ENCODE measurements around the gene MED27.

The MED27 gene

DNA sequence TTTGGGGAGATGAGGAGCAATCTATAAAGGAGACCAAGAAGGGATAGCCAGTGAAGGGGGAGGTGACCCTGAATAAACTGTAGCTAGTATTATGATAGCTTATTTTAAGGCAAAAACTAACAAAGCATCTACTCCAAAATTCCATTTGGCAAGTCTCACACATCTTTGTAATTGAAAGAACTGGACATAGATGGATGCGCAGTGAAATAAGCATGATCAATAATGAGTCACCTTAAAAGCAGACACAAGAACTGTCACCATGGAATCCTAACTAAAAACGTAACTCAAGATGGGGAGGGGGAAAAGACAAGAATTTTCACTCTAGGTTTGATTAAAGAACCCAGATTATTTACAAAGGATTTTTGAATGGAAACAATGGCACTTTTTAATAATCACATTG, 164.5 kb downstream of the MED27 start:
- no peak for DNase-seq

DNA sequence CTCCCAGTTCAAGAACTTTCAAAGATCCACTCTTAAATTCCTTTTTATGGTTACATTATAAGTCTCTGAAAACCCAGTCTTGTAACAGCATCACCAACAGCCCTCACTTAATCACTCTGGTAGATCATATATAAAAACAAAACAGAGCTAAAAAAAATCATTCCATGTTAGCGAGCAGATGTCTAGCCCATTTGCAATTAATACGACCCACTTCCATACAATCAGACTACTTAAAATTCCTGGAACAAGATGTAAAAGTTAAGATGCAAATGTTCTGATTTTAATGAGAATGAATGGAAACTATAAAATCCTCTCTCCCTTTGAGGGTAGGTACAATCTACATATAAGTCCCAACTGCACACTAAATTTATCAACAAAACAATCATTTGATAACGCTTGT, 167.0 kb downstream of the MED27 start:
- DNase-seq: no peak

DNA sequence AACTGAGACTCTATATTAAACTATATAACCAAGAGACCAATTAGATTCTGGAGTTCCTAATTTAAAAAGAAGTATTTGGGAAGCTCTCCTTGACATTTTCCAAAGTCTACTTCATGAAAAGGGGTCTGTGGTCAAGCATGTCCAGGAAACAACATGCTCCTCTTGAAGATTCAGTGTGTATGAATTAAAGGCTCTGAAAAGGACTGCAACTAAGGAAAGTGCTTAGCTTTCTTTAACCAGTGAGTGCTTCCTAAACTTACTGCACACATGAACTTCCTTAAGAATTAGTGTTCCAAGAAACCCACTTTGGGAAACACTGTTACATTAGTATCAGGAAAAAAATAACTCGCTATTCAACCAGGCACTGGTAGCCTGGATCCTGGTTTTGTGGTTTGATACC, 167.6 kb downstream of the MED27 start:
- DNase-seq: no peak

DNA sequence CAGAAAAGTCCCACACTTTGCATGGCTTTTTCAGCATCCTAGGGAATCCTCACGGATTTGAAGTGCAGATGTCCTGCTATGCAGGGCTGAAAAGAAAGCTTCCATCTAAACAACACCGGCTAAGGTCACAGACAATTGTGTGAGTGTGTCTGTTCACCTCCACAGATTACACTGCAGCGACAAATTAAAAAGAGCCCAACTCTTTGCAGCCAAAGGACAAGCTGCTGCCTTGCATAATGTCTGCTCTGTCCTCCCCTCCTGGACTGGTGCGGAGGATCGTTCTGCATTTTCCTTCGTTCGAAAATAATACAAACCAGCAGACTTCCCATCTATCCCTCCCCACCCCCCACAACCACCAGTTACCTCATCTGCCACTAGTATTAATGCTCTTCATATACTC, 169.1 kb downstream of the MED27 start:
- DNase-seq: no peak

DNA sequence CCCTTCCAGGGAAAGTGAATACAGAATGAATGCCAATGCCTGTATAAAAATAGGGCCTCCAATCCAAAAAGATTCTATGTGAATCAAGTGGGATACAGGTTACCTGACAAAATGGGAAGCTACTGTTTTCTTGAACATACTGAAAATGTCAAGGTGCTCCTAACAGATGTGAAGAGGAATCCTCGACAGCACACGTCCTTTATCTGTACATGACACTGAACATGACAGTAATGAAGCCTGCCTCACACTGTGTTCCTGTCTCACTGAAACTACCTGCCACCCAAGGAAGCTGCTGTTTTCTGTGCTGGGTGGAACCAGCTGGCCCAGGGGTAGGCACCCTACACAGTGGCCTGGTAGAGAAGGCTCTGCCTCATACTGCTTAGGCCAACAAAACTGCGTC, 174.5 kb downstream of the MED27 start:
- DNase-seq: no peak

DNA sequence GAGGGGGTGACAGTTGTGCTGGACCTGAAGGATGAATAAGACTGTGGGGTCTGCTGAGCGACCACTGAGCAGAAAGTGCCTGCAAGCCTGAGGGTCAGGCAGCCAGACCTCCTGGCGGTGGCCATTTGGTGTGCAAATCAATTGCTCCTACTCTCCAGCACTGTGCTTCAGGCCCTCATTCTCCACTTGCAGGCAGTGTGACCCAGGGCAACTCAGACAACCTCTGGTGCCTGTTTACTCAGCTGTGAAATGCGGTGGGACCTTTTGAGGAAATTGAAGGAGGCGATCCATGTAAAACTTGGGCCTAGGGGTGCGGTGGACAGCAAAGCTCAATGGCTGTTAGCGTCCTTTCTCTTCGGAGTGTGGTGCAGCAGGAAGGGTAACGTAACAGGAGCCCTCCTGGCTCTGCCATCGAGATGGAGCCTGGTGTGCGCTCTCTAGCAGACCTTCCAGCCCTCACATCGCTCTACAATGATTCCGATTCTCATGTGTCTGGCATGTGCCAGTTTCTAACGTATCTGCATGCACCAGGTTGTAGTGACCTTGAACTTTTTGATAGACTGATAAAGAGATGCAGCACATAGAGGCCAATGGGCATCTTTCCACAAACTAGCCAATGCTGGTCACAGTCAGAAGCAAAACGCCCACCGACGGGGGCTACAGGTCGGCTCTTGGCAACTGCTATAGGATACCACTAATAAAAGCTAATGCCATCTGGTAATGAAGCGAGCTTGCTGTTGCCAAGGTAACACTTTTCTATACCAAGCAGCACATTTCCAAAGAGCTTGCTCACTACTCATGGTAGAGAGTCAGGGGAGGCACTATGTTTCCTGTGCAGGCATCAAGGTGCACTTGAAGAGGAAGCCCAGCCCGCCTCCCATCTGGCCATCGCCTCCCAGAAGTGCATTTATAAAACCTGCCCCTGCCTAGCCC, 180.1 kb downstream of the MED27 start:
- DNase-seq: no peak

DNA sequence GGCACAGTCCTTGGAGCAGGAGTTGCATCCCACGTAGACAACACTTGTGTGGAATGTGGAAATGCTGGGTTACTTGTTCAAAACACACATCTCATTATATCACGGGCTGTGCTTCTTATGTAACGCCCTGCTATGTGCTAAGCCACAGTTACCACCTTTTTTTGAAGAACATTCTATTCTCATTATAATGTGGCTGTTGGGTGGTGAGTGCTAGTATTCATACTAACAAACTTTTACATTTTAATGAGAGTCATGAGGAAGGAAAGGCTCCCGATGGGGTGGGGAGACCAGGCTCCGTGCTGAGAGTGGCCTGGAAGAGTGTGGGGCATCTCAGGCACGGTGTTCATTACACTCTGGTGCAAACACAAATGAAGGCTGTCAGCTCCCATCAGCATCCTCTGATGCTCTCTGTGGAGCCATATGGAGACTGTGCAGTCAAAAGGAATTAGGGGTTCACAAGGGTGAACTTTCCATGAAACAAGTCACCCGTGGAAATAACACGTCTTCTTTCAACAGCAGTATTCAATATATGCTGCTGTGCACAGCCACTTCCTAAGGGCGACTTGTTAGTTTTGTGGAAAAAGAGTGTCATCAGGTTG, 186.7 kb downstream of the MED27 start:
- no peak for DNase-seq

DNA sequence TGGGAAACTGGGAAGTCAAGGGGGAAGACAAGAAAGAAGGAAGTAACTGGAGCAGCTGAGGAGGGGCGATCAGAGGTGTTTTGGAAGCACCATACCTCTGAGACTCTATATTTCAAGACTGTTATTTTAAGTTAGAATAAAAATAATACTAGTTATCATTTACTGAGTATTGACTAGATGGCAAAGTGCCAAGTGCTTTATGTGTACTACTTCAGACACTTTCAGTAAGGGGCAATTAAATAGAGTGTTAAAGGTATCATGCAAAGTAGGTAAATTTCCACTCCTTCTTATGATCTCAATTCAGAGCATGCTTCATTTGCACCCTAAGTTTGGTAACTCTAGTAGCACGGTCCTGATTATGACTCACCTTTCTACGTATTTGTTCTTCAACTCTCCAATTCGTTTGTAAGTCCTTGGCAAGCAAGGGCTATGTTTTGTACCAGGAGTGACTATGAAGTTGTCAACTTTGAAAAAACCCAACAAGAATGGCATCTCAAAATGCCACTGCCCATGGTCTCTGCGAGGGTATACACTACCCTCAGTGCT, 187.4 kb downstream of the MED27 start:
- peak; percentile 25 for DNase-seq

DNA sequence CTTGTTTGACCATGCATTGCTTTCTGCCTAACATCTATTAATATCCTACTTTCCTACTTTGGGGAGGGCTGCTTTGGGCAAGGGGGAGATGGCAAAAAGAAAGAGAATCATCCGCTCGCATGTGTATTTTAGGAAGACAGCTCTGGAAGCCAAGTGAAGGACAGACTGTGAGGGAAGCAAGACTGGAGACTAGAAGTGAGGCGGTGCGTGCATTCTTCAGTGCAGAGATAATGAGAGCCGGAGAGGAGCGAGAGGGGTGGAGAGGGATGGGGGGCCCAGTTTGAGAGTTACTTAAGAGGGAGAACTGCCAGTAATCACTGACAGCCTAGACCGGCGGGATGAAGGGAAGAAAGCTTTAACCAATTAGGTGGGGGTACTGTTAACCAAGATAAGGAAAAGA, 188.1 kb downstream of the MED27 start:
- DNase-seq: no peak

DNA sequence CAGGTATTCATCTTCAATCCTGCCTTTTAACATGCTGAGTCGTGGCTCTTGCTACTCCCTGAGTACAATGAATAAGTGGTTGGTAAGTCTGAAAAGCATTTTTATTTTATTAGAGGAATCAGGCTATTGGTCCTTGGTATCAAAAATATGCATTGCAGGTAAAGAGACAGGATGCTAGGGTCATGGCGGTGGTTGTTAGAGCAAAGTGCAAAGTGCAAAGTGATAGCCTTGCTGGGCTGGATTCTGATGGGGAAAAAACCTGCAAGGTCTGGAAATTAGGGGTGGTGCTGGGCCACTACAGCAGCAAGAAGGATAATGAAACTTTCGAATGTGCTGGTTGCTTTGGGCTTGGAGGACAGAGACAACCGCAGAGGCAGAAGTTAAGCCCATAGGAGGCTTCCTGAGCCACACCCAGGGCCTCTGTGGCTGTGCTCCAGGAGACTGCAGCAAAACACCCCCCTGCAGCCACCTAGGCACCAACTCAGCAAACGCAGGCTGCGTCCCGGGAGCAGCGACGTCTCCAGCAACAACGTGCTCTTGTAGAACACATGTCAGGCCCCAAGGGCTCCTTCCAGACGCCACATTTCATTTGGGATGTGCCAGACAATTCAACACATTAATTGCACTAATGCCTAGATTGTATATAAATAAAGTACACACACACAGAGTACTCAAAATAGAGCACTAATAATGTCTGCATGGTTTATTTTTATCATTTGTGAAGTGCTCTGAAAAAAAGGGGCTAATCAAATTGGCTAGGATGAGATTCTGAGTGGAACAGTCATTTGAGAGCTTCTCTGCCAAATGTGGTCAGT, 190.0 kb downstream of the MED27 start:
- DNase-seq: no peak

DNA sequence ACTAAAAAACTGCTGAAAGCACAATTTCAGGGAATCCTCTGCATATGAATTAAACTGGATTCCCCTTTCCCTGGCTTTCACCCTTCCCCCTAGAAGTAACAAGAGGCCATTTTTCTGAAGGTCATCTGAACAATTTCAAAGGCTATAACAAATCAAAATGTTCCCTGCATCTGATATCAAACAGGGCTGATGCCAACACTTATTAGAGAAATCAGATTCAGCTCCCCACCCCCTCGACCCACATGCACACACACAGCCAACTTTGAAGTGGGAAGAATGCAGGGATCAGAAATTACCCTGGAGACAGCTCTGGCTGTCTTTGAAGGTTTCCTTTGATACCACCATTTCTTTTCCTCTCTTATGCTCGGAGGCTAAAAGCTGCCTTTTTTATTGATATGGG, 190.7 kb downstream of the MED27 start:
- DNase-seq: no peak

DNA sequence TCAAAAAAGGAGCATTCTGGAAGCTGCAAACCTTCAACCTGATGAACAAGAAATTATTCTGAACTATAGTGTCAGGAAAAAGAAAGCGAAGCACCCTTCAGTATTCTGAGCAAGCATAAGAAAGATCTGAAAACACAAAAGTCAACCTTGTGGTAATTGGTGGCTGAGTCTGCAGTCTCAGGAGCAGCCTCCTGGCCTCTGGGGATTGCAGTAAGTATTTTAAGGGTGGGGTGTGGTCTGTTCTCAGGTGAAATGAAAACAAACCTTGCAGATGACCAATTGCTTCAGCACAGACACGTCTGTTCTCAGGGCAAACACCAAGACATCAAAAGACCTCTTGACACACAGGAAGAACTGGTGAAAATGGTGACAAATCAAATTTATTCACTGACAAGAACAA, 192.0 kb downstream of the MED27 start:
- no peak for DNase-seq

DNA sequence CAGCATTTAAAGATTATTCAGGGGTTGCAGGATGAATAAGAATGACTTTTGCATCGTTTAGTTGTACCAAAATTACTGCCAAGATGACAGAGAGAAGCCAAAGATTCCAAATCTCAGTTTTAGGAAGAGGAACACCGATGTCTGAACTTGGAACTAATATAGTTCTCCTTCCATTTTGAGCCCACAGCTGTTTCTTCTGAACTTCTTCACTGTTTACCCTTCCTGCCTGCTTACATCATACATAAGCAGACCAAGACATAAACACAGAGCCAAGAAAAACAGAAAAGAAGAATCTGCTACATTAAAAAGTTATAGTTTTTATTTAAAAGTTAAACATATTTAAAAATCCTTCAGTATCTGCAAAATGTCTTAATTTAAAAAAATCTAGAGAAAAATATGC, 192.8 kb downstream of the MED27 start:
- DNase-seq: no peak

DNA sequence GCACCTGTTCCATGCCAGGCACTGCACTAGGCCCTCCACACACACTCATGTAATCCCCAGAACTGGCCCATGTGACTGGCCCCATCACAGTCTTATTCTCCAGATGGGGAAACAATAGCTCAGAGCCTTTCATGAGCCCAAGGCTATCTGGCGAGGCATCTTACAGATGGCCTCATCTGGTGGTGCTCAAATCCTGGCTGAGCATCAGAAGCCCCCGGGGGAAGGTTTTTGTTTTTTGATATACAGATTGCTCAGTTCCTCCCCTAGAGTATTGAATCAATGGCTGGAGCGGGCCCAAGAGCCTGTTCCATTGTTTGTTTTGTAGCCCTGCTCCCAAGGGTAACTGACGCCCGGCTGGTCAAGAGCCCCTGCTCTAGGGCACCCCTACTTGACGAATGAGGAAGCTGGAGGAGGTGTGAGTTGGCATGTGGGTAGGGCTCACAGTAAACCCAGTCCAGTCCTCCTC, 194.5 kb downstream of the MED27 start:
- no peak for DNase-seq

DNA sequence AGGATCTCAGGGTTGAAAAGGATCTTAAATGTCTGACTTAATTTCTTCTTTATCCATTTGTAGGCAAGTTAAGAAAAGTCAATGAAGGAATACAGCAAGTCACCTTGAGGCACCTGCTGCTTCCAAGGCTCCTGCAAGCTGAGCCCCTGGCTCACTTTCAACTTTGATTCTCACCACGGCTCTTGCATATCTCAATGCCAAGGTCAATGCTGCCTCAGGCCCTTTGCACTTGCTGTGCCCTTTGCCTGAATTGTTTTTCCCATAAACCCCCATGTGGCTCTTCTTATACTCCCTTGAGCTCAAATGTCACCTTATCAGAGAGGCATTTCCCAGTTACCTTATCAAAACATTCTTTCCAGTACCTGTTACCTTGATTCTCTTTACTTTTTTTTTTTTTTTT, 195.4 kb downstream of the MED27 start:
- DNase-seq: no peak

DNA sequence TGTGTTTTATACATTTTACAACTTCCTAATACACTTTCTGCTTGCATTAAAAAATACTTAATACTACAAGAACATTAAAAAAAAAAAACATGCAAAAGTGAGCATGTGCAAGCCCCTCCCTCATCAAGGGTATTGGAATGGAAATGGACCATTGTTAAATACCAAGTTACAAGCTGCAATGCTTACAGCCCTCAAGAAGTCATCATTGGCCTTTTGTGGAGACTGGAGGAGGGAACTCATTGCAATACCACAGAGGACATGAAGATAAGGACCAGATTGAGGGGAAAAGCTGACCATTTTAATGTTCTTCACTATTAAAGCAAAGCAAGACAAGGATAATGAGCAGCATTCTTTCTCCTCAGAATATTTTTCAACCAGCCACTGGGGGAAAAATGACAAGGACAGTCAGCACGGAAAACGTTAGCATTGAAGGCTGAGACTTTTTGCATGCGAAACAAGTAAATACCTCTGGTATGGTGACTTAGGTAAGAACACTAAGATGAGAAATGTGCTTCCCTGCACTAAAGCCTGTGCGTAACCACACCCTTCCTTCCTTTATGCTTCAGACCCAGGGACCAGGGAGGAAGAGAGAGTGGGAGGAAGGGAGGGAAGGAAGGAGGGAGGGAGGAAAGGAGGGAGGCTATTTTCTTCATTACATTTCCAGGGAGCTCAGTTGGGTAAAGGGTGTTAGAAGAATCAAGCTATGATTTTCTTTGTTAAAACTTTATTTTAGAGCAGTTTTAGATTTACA, 198.7 kb downstream of the MED27 start:
- DNase-seq: no peak

DNA sequence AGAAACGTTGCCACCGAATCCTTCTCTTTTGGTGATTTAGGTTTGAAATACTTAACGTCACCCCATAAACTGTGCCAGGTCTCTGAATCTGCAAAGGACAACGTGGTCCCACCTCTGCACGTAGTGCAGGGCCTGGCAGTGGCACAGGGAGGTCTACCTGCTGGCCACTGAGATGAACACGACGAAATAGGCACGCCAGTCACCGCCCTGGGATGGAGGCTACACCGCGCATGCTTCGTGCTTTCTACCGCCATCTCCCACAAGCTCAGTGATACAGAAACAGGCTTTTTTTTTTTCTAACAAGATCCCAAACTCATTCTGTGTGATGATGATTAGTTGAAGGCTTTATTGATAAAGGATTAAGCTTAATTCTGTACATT, 199.8 kb downstream of the MED27 start:
- DNase-seq: no peak

DNA sequence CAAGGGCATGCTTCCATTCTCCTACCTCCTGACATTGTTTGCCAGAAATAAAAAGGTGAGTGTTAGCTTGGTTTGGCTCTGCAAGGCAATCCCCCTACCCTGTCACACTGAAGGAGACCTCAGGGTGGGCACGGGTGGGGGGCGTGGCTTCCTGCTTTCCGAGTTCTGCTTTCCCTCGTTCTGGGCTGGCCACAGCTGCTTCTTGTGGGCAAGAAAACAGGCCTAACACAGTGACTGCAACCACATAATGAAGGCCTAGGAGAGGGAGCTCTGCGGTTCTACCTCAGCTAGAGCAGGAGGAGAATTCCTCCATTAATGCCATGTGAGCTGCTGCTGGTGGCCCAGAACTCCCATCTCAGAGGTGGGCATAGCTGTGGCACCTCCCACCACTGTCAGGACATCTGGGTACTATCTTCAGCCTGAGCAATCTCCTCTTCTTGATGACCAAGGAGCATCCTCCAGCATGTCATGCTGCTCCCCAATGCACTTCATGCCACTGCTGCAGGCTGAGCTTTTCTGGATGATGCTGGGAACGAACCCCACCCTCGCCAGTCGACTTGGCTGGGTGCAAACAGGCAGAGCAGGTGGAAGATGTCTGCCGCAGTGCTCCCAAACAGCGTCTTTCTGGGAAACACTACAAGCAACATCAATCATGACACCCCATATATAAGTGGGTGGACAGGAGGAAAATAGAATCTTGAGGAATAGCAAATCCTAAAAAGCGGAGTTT, 200.3 kb downstream of the MED27 start:
- DNase-seq: peak; percentile 9

DNA sequence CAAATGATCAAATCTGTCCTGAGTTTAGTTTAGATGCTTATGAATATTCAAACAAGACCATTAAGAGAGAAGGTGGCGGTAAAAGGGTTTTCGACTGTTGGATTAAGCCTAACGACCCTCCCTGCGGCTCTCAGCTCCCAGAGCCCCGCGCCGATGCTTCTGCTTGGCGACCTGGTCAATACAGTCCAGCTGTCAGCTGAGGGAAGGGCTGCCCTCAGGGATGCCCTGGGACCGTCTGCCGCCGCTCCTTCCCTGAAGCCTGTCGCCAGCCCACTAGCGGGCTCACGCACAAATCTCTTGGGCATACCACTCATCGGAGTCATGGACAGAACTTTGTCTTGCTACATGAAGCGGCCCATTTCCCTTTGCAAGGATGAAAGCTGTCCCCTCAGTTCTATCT, 203.2 kb downstream of the MED27 start:
- no peak for DNase-seq

DNA sequence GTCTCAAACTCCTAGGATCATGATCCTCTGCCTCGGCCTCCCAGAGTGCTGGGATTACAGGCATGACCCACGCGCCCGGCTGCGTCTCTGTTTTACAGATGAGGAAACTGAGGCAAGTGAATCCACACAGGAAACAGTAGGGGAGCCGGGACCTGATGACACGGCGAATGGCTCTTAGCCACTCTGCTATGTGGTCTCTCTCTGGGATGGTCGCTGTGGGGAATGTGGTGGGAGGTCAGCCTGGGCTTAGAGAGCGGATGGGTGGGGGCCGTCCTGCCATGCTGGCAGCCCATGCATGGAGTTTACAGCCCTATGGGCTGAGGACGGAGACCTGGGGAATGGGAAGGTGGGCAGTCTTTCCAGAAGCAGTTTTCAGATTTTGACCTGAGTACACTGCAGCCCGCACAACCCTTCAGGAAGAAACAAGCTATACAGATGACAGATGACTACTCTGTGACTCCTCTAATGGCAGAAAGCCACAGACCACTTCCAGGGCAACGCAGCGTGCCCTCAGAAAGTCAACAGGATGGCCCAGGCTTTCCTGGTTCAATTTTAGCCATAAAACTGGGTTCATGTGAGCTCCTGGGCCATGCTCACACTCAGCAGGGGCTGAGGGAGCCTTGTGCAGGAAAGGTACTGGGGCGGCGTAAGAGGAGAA, 203.7 kb downstream of the MED27 start:
- DNase-seq: no peak

DNA sequence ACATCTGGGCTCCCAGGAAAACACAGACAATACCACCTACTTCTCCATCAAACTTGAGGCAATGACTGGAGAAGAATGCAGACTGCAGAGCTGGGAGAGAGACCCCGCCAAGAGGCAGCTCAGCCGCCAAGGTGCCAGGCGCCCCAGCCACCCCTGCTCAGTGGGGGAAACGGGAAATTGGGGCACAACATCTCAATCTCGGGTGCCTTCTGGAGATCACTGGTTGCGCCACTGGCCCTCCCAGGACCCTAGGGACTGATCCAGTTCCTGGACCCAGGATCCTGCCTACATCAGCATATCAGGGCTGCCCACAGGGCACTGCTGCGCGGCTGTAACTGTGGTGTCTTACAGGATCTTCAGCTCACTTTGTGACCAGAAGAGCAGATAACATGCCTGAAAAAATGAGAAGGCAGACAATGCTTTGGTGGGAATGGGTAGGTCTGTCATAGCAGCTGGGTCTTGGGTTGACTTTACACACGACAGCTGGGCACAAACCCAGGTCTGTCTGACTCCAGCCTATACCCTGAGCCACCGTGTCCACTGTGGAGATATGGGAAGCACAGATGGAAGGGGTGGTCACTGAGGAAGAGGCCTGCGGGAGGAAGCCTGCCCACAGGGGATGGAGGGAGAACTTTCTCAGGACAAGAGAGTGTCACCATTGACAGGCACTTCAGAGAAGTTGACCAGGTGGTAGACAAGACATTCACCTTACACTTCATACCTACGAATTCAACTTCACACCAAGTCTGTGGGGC, 204.6 kb downstream of the MED27 start:
- DNase-seq: no peak
